Left lobe of liver (tissue), 2 donors: Measurements from ENCODE around the gene QSOX2. TPM values are rescaled to one million over a fixed set of nuclear protein-coding genes. Genes with fewer than 3 reads are reported as not detected.

Source experiments
- ATAC-seq: fragments of 200-7000 bp; cut with Tn5 transposase; one replicate; pipeline ENCODE4 v1.9.1; 2020; ENCODE audit warnings: mild to moderate bottlenecking, moderate library complexity
- DNase-seq: peaks from one replicate; pipeline ENCODE4 v3.0.0-alpha.2; 2020; ENCODE audit warnings: low spot score
- total RNA-seq: library from RNA; stranded (reverse); gene quantifications from one replicate; pipeline ENCODE4 v1.2.1, GENCODE V29; 2021
- donor health status: DM: no; HTN: no; CAD: no; lungs with moderate emphysema.
- donor health status: DM: no; HTN: yes; CAD: no.

Gene QSOX2
- total RNA-seq, 1 donor from 2014 or later = 4.7 TPM

- no peak for DNase-seq
- no peak for ATAC-seq
These were observed 85.2 kb downstream of the QSOX2 start for GRCh38 chr9:136160381-136160841.

GRCh38 chr9:136159851-136160250 lies 85.8 kb downstream of the QSOX2 start:
- ATAC-seq (no peak), DNase-seq (no peak)

- DNase-seq = no peak
These were observed 87.9 kb downstream of the QSOX2 start for GRCh38 chr9:136157477-136158265.

More at GRCh38 chr9:136157477-136158265, 87.9 kb downstream of the QSOX2 start:
- no peak for ATAC-seq

Other genes starting within 250 kb of the QSOX2 start
- 18.4 TPM for gene NACC2, start 150.5 kb downstream of the QSOX2 start, total RNA-seq
- 18.2 TPM for gene TMEM250, start 126.9 kb downstream of the QSOX2 start, total RNA-seq
- gene LHX3, start 40.7 kb downstream of the QSOX2 start, total RNA-seq = not detected
- 0.03 TPM for gene CCDC187, start 58.3 kb upstream of the QSOX2 start, total RNA-seq
- gene GPSM1, start 81.7 kb upstream of the QSOX2 start, total RNA-seq = 4.8 TPM
- gene DNLZ, start 117.9 kb upstream of the QSOX2 start, total RNA-seq = 13.8 TPM
- gene CARD9, start 127.9 kb upstream of the QSOX2 start, total RNA-seq = 2.1 TPM
- gene SNAPC4, start 154.4 kb upstream of the QSOX2 start, total RNA-seq = 7.2 TPM
- 39.5 TPM for gene ENTR1, start 164.8 kb upstream of the QSOX2 start, total RNA-seq
- 59.3 TPM for gene PMPCA, start 164.8 kb upstream of the QSOX2 start, total RNA-seq
- gene INPP5E, start 194.0 kb upstream of the QSOX2 start, total RNA-seq = 8.8 TPM
- 71.8 TPM for gene SEC16A, start 237.2 kb upstream of the QSOX2 start, total RNA-seq